Upper lobe of left lung (tissue), 4 donors: ENCODE measurements around the gene CCDC18.

Experiments
- POLR2A ChIP-seq, 4 donors: fragments of 450-650 bp; IDR thresholded peaks; one replicate each; pipeline ENCODE4 v1.5.1; 2016 to 2017; ENCODE audit warnings: antibody characterized with exemption in 4 of 4, mild to moderate bottlenecking in 2 of 4
- TF ChIP-seq, protein P1 (sequence below), 6 experiments: fragments of 450-650 bp in 4 of 6; fragments of 200-600 bp in 2 of 6; sonication (generic) in 2 of 6; IDR thresholded peaks; one replicate each; pipeline ENCODE4 v1.5.1; 2016 to 2019; ENCODE audit warnings: antibody characterized with exemption in 6 of 6

DNA sequence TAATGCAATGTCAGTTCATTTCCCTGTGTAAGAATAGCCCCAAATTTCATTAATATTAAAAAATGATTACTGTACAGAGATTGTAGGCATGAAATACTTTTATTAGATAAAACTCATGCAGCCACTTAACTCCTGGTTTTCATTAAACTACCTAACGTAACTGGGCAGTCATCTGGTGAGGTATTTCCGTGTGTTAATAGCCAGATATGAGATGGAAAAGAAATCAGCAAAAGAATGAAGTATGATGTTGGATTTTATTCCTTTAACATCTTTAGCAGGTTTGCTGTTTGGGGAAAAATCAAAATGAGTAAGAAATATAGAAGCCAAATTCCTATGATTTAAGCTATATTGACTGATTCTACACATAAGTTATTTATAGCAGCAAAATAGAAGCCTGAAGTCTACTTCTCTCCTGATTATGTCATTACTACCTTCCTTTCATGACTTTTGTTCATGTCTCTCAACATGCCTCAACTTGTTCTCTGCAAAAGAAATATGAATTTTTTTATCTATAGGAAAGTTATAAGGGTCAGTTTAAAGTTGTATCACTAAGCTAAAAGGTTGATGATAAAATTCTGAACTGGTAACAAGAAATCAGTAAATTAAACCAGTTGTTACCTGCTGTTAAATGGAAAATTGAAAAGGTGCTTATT, 42.6 kb downstream of the CCDC18 start:
- TF ChIP-seq POLR2A (IDR thresholded peaks at IDR 0.05) = no peak
- TF ChIP-seq, protein P1, sequence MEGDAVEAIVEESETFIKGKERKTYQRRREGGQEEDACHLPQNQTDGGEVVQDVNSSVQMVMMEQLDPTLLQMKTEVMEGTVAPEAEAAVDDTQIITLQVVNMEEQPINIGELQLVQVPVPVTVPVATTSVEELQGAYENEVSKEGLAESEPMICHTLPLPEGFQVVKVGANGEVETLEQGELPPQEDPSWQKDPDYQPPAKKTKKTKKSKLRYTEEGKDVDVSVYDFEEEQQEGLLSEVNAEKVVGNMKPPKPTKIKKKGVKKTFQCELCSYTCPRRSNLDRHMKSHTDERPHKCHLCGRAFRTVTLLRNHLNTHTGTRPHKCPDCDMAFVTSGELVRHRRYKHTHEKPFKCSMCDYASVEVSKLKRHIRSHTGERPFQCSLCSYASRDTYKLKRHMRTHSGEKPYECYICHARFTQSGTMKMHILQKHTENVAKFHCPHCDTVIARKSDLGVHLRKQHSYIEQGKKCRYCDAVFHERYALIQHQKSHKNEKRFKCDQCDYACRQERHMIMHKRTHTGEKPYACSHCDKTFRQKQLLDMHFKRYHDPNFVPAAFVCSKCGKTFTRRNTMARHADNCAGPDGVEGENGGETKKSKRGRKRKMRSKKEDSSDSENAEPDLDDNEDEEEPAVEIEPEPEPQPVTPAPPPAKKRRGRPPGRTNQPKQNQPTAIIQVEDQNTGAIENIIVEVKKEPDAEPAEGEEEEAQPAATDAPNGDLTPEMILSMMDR (IDR thresholded peaks at IDR 0.05) = no peak
